ENCODE data around the gene FRAS1.

DNA sequence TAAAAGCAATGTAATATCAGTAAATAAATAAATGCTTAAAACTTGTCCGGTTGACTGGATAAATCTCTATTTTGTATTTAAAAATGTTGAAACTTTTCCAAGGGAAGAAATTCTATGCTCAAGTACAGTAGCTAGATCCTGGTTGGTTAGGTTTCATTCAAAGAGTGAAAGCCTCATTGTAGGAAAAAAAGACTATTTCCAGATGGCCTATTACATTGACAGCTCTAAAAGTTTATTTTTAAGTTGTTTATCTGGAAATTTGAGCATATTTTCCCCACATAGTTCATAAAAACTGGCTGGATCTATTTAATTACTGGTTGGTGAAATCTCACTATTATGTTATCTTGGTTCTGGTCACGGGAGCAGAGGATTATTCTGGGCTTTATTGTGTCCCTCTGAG, 38.0 kb downstream of the FRAS1 start:
- TF ChIP-seq, protein P1, sequence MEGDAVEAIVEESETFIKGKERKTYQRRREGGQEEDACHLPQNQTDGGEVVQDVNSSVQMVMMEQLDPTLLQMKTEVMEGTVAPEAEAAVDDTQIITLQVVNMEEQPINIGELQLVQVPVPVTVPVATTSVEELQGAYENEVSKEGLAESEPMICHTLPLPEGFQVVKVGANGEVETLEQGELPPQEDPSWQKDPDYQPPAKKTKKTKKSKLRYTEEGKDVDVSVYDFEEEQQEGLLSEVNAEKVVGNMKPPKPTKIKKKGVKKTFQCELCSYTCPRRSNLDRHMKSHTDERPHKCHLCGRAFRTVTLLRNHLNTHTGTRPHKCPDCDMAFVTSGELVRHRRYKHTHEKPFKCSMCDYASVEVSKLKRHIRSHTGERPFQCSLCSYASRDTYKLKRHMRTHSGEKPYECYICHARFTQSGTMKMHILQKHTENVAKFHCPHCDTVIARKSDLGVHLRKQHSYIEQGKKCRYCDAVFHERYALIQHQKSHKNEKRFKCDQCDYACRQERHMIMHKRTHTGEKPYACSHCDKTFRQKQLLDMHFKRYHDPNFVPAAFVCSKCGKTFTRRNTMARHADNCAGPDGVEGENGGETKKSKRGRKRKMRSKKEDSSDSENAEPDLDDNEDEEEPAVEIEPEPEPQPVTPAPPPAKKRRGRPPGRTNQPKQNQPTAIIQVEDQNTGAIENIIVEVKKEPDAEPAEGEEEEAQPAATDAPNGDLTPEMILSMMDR (IDR thresholded peaks at IDR 0.05) = no peak
- TF ChIP-seq POLR2A (IDR thresholded peaks at IDR 0.05) = no peak

Data from prostate gland (tissue), 2 donors.